ENCODE measurements around the gene TTC34. TPM values are rescaled to one million over a fixed set of nuclear protein-coding genes. Genes with fewer than 3 reads are reported as not detected.

TTC34 gene
- polyA plus RNA-seq, 1 experiment: 0.11 TPM

DNA sequence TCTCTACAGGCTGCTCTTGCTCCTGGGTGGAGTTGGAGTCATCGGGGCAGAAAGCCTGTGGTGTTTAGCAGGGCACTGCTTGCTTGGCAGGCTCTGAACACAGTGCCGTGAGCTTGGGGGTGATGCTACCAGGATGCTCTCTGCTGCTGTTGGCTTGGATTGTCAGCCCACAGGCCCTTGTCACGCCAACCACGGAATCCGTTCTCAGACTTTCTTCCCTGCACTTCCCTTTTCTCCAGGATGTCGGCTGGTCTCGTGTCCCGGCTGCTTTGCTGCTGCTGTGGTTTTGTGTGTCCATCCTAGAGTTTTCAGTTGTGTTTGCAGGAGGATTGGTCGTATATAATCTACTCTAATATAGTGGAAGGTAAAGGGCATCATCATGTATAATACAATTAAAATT lies 44.4 kb upstream of the TTC34 start:
- POLR2A ChIA-PET: interaction anchor here (0.6 kb wide), 1 partner anchor 937 kb away, joined by 10 read pairs; no protein-coding TSS in a partner anchor
- Histone ChIP-seq H3K36me3 (ENCODE audit: control insufficient read depth, insufficient read depth, low read length) (no peaks in the 10 kb centered on the region), H3K27me3 (ENCODE audit: control insufficient read depth, insufficient read depth, low read length) (no peaks in the 10 kb centered on the region), H3K4me3 (ENCODE audit: low read depth, low read length) (no peak overlapping the region)
- TF ChIP-seq, protein P1, sequence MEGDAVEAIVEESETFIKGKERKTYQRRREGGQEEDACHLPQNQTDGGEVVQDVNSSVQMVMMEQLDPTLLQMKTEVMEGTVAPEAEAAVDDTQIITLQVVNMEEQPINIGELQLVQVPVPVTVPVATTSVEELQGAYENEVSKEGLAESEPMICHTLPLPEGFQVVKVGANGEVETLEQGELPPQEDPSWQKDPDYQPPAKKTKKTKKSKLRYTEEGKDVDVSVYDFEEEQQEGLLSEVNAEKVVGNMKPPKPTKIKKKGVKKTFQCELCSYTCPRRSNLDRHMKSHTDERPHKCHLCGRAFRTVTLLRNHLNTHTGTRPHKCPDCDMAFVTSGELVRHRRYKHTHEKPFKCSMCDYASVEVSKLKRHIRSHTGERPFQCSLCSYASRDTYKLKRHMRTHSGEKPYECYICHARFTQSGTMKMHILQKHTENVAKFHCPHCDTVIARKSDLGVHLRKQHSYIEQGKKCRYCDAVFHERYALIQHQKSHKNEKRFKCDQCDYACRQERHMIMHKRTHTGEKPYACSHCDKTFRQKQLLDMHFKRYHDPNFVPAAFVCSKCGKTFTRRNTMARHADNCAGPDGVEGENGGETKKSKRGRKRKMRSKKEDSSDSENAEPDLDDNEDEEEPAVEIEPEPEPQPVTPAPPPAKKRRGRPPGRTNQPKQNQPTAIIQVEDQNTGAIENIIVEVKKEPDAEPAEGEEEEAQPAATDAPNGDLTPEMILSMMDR (IDR thresholded peaks at IDR 0.05; ENCODE audit: insufficient read depth, low read depth, low read length): no peak
- no peak for DNase-seq (ENCODE audit: low read depth)
- CTCF ChIA-PET: no interaction called here

DNA sequence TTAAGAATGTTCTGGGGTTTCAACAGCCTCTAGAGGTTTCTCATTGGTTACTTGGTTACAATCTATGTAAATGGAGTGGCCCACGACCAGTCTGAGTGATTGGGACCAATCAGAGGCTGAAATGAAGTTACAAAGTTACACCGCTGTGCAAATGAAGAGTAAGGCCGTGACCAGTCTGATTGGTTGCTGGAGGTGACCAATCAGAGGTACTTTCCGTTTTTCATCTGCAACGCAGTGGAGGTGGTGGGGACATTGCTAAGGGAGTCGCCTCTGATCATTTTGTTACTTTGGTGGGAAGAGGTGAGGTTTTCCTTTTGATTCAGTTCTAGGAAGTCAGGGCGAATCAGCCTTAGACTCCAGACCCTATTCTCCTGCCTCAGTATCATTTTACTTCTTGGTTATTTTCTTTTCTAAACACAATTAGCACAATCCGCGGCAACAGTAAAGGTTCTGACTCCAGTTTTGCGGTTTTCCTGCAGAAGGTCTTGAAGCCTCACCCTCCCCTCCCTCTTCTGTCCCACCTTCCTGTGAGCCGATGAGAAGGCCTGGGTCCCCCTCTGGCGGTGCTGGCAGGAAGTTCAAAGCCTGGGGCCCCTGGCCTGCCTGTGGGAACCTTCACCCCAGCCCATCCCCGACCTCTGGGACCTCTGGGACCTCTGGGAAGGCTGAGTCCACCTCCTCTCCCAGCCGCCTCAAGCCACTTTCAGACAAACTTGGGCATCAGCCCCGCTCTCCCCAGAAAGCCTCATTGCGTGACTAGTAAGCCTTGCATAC lies 38.7 kb upstream of the TTC34 start:
- ChIA-PET CTCF (no interaction called here), POLR2A (no interaction called here)
- Histone ChIP-seq H3K36me3 (ENCODE audit: control insufficient read depth, insufficient read depth, low read length) (no peaks in the 10 kb centered on the region), H3K4me3 (ENCODE audit: low read depth, low read length) (no peak overlapping the region), H3K27me3 (ENCODE audit: control insufficient read depth, insufficient read depth, low read length) (no peaks in the 10 kb centered on the region)
- no peak for DNase-seq (ENCODE audit: low read depth)
- TF ChIP-seq, protein P1 (IDR thresholded peaks at IDR 0.05; ENCODE audit: insufficient read depth, low read depth, low read length): no peak

DNA sequence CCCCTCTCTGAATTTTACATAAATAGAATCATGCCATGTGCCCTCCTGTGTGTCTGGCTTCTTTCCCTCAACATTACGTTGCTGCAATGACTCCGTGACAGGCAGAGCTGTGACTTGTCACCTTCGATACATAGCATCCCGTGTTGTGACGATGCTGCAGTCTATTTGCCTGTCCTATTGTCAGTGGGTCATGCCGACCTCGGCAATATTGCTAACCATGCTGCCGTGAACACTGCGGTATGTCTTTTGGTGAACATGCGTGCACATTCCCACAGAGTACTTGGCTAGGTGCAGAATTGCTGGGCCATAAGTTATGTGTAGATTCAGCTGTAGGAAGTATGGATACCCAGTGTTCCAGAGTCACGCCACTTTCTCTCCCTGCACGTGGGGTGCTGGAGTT lies 36.3 kb upstream of the TTC34 start:
- H3K4me3 ChIP-seq (ENCODE audit: low read depth, low read length): no peak overlapping the region
- TF ChIP-seq, protein P1 (IDR thresholded peaks at IDR 0.05; ENCODE audit: insufficient read depth, low read depth, low read length): no peak
- H3K27me3 ChIP-seq (ENCODE audit: control insufficient read depth, insufficient read depth, low read length): no peaks in the 10 kb centered on the region
- no peaks in the 10 kb centered on the region for H3K36me3 ChIP-seq (ENCODE audit: control insufficient read depth, insufficient read depth, low read length)
- ChIA-PET POLR2A (no interaction called here), CTCF (no interaction called here)
- DNase-seq (ENCODE audit: low read depth): no peak

DNA sequence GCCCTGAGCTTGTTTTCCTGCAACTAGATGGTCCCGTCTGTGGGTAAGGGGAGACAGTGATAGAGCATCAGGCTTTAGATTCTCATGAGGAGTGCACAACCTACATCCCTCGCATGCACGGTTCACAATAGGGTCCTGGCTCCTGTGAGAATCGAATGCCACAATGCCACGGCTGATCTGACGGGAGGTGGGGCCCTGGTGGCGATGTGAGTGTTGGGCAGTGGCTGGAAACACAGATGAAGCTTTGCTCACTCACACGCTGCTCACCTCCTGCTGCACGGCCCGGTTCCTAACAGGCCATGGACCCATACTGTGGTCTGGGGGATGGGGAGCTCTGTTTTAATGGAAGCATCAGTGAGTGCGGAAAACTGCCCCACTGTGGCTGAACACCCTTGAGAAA lies 35.8 kb upstream of the TTC34 start:
- TF ChIP-seq, protein P1 (IDR thresholded peaks at IDR 0.05; ENCODE audit: insufficient read depth, low read depth, low read length): no peak
- Histone ChIP-seq H3K4me3 (ENCODE audit: low read depth, low read length) (no peak overlapping the region), H3K27me3 (ENCODE audit: control insufficient read depth, insufficient read depth, low read length) (no peaks in the 10 kb centered on the region), H3K36me3 (ENCODE audit: control insufficient read depth, insufficient read depth, low read length) (no peaks in the 10 kb centered on the region)
- ChIA-PET CTCF (no interaction called here), POLR2A (no interaction called here)
- no peak for DNase-seq (ENCODE audit: low read depth)

DNA sequence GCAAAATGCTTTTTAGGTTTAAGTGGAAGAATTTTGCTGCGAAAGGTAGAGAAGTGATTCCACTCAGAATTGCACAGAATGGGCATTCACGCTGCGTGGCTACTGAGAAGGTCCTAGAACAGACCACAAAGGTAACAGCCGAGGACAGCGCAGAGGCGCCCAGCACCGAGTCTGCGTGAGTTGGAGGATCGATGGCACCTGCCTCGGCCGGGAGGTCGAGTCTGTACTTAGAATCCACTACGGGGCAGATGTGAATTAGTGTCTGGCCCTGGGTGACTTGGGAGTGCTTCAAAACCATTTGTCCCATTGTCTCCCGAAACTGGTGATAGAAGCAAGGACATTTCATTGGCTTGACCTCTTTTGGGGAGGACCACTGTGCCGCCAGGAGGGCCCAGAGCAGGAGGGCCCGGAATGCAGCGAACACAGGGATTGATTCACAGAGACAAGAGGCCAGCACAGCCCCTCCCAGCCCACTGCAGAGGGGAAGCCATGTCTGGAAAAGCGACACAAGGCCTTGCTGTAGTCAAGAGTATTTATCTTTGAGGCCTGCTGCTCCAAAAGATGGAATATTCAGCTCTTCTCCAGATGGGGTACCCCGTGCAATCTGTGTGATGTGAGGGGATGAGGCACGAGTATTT lies 35.0 kb upstream of the TTC34 start:
- H3K4me3 ChIP-seq (ENCODE audit: low read depth, low read length): no peak overlapping the region
- DNase-seq (ENCODE audit: low read depth): no peak
- H3K36me3 ChIP-seq (ENCODE audit: control insufficient read depth, insufficient read depth, low read length): no peaks in the 10 kb centered on the region
- CTCF ChIA-PET: no interaction called here
- TF ChIP-seq, protein P1 (IDR thresholded peaks at IDR 0.05; ENCODE audit: insufficient read depth, low read depth, low read length): no peak
- H3K27me3 ChIP-seq (ENCODE audit: control insufficient read depth, insufficient read depth, low read length): no peaks in the 10 kb centered on the region
- POLR2A ChIA-PET: no interaction called here
